Nephron progenitor cell (in vitro differentiated cells): Measurements from ENCODE around the gene PIPOX.

Experiments
- DNase-seq: peaks from one replicate; pipeline ENCODE4 v3.0.0; 2021
- H3K27ac Mint-ChIP-seq: 2 replicates; pipeline ENCODE4 v1.8.0; 2021; ENCODE audit warnings: mild to moderate bottlenecking, moderate library complexity, mixed read lengths
- H3K27me3 Mint-ChIP-seq: 2 replicates; pipeline ENCODE4 v1.8.0; 2021; ENCODE audit warnings: mild to moderate bottlenecking, low read depth, mixed read lengths; ENCODE audit not compliant: poor library complexity
- H3K36me3 Mint-ChIP-seq: 2 replicates; pipeline ENCODE4 v1.8.0; 2021; ENCODE audit warnings: low read depth, mixed read lengths
- H3K4me1 Mint-ChIP-seq: 2 replicates; pipeline ENCODE4 v1.8.0; 2021; ENCODE audit warnings: mixed read lengths
- H3K4me3 Mint-ChIP-seq: 2 replicates; pipeline ENCODE4 v1.8.0; 2021; ENCODE audit warnings: mild to moderate bottlenecking, moderate library complexity, mixed read lengths
- H3K9me3 Mint-ChIP-seq: 2 replicates; pipeline ENCODE4 v1.8.0; 2021; ENCODE audit warnings: mild to moderate bottlenecking, moderate library complexity, mixed read lengths
- CTCF ChIP-seq: fragments of 200-600 bp; sonication (generic); IDR thresholded peaks from 2 replicates; pipeline ENCODE4 v1.5.0; 2021; ENCODE audit warnings: antibody characterized with exemption

PIPOX gene

GRCh38 chr17:29041091-29041490 lies 1.9 kb upstream of the PIPOX start:
- Mint-ChIP-seq H3K36me3 (no peaks in the 10 kb centered on the region), H3K4me1 (peaks cover 25% of the 10 kb centered on the region), H3K27me3 (peaks cover 24% of the 10 kb centered on the region), H3K4me3 (no peak overlapping the region), H3K27ac (no peak overlapping the region), H3K9me3 (peaks cover under 1% of the 10 kb centered on the region)
- TF ChIP-seq CTCF = no peak
- DNase-seq = no peak

DNA sequence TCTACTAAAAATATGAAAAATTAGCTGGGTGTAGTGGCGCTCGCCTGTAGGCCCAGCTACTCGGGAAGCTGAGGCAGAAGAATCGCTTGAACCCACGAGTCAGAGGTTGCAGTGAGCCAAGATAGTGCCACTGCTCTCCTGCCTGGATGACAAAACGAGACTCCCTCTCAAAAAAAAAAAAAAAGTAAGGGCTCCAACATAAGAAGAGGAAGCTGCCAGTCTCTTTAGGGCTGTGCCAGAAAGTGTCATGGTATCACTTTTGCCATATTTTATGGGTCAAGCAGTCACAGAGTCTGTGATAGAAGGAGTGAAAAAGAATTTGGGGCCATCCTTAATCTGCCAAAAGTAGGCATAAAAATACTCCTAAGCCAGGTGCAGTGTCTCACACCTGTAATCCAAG lies 1.4 kb upstream of the PIPOX start:
- no peak overlapping the region for H3K4me3 Mint-ChIP-seq
- no peak overlapping the region for H3K27ac Mint-ChIP-seq
- peaks cover 29% of the 10 kb centered on the region for H3K4me1 Mint-ChIP-seq
- TF ChIP-seq CTCF = no peak
- peaks cover 24% of the 10 kb centered on the region for H3K27me3 Mint-ChIP-seq
- H3K9me3 Mint-ChIP-seq = no peaks in the 10 kb centered on the region
- H3K36me3 Mint-ChIP-seq = no peaks in the 10 kb centered on the region
- no peak for DNase-seq

DNA sequence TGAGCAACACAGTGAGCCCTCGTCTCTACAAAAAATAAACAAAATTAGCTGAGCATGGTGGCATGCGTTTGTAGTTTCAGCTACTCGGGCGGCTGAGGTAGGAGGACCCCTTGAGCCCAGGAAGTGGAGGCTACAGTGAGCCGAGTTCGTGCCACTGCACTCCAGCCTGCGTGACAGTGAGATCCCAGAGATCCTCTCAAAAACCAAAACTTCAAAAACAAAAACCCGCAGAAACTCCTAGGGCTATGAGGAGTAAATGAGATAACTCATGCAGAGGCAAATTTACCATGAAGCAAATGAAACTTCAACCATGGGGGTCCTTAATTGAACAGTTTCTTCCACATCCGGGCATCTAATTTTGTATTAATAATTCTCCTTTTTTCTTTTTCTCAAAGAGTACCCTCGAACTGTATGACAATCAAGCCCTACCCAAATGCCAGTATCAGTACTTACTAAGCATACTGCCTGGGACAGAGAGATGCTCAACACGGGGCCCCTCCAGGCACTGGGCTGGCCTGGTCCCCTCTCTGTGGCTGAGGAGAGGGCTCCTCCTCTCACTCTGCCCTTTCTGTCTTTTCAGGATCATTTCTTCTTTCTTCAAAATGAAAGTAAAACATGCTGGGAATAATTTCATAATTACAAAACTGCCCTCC lies 789 bp upstream of the PIPOX start:
- H3K4me3 Mint-ChIP-seq = no peak overlapping the region
- H3K27ac Mint-ChIP-seq = peak overlapping the region; percentile 44

DNA sequence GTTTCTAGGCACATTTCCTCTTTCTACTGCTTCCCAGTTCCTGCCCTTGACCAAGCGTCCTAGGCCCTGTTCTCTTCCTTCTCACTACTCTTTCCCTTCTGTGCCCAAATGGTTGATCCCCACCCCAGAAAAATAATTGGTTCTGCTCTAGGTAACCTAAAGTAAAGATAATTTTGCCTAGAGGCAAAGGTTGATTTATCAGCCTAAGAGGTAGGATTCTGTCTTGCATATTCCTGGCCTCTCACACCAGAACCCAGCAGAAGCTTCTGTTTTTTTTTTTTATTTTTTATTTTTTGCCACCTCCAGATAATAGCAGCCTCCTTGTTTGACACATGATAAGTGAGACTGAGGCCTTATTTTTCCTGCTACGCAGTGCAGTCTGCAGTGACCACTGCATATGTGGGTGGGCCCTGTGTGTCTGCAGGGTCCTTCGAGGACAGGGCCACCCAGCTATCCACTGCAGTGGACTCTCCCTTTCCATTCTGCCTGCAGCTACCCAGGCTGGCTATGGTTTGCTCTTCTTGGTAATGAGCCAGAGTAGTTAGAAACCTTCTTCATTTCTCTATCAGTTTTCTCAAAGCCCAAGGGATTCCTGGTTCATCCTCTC lies 701 bp downstream of the PIPOX start:
- Mint-ChIP-seq H3K27me3 (peaks cover 26% of the 10 kb centered on the region), H3K27ac (no peak overlapping the region), H3K36me3 (no peaks in the 10 kb centered on the region), H3K4me3 (no peak overlapping the region), H3K9me3 (no peaks in the 10 kb centered on the region), H3K4me1 (peaks cover 36% of the 10 kb centered on the region)
- TF ChIP-seq CTCF = no peak
- no peak for DNase-seq

More for the DNA sequence above, 789 bp upstream of the PIPOX start:
- no peaks in the 10 kb centered on the region for H3K9me3 Mint-ChIP-seq
- H3K4me1 Mint-ChIP-seq = peaks cover 29% of the 10 kb centered on the region
- no peak for TF ChIP-seq CTCF
- peaks cover 24% of the 10 kb centered on the region for H3K27me3 Mint-ChIP-seq
- no peaks in the 10 kb centered on the region for H3K36me3 Mint-ChIP-seq
- no peak for DNase-seq

GRCh38 chr17:29045026-29045425 lies 2.1 kb downstream of the PIPOX start:
- peaks cover 36% of the 10 kb centered on the region for H3K27me3 Mint-ChIP-seq
- no peaks in the 10 kb centered on the region for H3K36me3 Mint-ChIP-seq
- TF ChIP-seq CTCF = no peak
- peaks cover 49% of the 10 kb centered on the region for H3K4me1 Mint-ChIP-seq
- H3K27ac Mint-ChIP-seq = no peak overlapping the region
- H3K4me3 Mint-ChIP-seq = no peak overlapping the region
- H3K9me3 Mint-ChIP-seq = no peaks in the 10 kb centered on the region
- no peak for DNase-seq
